PC-3 (cell line): ENCODE data around the gene SRRT.

ENCODE experiments used
- EZH2phosphoT487 ChIP-seq: fragments of 300-600 bp; sonication (generic); IDR thresholded peaks from 2 replicates; pipeline ENCODE4 v1.6.1; 2018; ENCODE audit warnings: mild to moderate bottlenecking, antibody characterized with exemption, low read length, borderline replicate concordance
- TF ChIP-seq, protein P1 (sequence below): fragments of 300-600 bp; sonication (generic); conservative IDR thresholded peaks from 2 replicates; pipeline ENCODE4 v1.5.1; 2017; ENCODE audit warnings: antibody characterized with exemption, low read depth, mild to moderate bottlenecking, low read length

DNA sequence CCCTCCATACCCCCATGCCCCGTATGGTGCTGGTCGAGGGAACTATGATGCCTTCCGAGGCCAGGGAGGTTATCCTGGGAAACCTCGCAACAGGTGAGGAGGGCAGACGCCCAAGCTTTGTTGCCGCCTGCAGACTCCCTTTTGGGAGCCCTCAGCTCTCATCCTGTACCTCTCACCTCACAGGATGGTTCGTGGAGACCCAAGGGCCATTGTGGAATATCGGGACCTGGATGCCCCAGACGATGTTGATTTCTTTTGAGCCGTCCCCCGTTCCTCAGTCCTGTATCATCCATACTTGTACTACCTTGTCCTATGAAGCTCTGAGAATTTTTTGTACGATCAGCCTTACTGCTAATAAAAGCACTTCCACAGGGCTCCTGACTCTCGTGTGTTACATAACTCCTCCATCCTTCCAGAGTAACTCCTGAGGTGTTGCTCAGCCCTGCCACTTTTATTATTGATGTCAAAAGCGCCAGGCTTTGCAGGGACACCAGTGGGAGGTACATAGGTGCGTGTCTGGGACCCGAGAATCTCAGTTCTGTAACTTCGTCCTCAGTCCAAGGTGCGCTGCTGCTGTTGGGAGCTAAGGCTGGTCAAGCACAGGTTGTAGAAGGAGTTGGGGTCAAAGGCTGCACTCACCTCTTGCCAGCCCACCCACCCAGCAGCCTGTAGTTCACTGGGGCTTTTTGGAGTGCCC, 13.5 kb downstream of the SRRT start:
- TF ChIP-seq, protein P1, sequence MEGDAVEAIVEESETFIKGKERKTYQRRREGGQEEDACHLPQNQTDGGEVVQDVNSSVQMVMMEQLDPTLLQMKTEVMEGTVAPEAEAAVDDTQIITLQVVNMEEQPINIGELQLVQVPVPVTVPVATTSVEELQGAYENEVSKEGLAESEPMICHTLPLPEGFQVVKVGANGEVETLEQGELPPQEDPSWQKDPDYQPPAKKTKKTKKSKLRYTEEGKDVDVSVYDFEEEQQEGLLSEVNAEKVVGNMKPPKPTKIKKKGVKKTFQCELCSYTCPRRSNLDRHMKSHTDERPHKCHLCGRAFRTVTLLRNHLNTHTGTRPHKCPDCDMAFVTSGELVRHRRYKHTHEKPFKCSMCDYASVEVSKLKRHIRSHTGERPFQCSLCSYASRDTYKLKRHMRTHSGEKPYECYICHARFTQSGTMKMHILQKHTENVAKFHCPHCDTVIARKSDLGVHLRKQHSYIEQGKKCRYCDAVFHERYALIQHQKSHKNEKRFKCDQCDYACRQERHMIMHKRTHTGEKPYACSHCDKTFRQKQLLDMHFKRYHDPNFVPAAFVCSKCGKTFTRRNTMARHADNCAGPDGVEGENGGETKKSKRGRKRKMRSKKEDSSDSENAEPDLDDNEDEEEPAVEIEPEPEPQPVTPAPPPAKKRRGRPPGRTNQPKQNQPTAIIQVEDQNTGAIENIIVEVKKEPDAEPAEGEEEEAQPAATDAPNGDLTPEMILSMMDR: no peak
- no peak for TF ChIP-seq EZH2phosphoT487
